ENCODE data around the gene SERPINA1. TPM values are rescaled to one million over a fixed set of nuclear protein-coding genes. Genes with fewer than 3 reads are reported as not detected.
A peak's percentile ranks its signal among the peaks of the same experiment; 100 is the strongest.

Gene SERPINA1
- total RNA-seq, 1 donor from 2014 or later, result 1,017 TPM

DNA sequence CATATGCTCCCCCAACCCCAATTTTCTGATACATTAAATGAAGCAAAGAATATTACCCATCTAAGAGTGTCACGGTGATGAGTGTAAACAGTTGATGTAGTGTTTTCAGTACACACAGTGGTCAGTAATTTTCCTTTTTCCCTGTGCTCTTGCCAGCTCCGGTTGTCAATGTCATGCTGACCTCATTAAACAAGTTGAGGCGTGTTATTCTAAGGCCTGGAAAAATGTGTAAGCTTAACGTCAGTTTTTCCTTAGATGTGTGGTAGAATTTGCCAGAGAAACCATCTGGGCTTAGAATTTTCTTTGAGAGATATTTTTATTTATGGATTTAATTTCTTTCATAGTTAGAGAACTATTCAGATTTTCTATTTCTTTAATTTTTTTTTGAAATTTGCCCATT, 53.5 kb downstream of the SERPINA1 start:
- intact Hi-C loops (cut with DNase I), result no loop called here
- TF ChIP-seq, protein P1, sequence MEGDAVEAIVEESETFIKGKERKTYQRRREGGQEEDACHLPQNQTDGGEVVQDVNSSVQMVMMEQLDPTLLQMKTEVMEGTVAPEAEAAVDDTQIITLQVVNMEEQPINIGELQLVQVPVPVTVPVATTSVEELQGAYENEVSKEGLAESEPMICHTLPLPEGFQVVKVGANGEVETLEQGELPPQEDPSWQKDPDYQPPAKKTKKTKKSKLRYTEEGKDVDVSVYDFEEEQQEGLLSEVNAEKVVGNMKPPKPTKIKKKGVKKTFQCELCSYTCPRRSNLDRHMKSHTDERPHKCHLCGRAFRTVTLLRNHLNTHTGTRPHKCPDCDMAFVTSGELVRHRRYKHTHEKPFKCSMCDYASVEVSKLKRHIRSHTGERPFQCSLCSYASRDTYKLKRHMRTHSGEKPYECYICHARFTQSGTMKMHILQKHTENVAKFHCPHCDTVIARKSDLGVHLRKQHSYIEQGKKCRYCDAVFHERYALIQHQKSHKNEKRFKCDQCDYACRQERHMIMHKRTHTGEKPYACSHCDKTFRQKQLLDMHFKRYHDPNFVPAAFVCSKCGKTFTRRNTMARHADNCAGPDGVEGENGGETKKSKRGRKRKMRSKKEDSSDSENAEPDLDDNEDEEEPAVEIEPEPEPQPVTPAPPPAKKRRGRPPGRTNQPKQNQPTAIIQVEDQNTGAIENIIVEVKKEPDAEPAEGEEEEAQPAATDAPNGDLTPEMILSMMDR (IDR thresholded peaks at IDR 0.05), result no peak
- no peaks in the 10 kb centered on the region for H3K36me3 ChIP-seq
- no peaks in the 10 kb centered on the region for H3K27me3 ChIP-seq
- DNase-seq (no peak), ATAC-seq (no peak)
- H3K4me1 ChIP-seq, result no peaks in the 10 kb centered on the region
- H3K4me3 ChIP-seq, result no peak overlapping the region
- no peaks in the 10 kb centered on the region for H3K9me3 ChIP-seq
- no peak overlapping the region for H3K27ac ChIP-seq

DNA sequence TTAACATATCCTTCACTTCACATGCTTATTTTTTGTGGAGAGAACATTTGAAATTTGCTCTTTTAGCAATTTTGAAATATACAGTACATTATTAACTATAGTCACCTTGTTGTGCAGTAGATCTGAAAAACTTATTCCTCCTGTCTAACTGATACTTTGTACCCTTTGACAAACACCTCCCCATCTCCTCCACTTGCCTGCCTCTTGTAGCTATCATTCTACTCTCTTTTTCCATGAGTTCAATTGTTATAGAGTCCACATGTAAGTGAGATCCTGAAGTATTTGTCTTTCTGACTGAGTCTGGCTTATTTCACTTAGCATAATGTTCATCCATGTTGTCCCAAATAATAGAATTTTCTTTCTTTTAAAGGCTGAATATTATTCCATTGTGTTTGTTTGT, 55.8 kb downstream of the SERPINA1 start:
- H3K36me3 ChIP-seq, result no peaks in the 10 kb centered on the region
- ATAC-seq (no peak), DNase-seq (no peak)
- H3K4me1 ChIP-seq, result no peaks in the 10 kb centered on the region
- no peaks in the 10 kb centered on the region for H3K27me3 ChIP-seq
- H3K4me3 ChIP-seq, result no peak overlapping the region
- no peaks in the 10 kb centered on the region for H3K9me3 ChIP-seq
- intact Hi-C loops (cut with DNase I), result no loop called here
- no peak overlapping the region for H3K27ac ChIP-seq
- TF ChIP-seq, protein P1 (IDR thresholded peaks at IDR 0.05), result no peak

DNA sequence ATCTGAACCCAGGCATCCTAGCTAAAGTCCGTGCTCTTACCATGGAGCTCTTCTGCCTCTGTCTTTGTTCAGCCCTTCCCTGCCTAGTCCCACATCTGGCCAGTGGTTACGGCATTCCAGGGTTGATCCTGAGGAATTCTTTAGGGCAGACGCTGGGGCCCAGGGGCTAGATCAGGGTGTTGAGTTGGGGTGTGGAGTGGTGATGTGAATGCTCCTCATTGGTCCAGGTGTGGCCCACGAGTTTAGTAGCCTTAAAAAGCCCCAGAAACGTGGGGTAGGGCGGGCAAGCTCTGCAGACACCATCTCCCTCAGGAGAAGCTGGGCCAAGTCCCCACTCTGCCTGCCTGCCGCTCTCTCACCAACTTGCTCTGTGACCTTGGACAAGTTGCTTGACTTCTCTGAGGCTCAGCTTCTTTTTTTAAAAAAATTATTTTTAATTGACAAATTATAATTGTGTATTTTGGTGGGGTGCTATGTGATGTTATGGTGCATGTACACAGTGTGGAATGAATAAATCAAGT, 56.3 kb downstream of the SERPINA1 start:
- DNase-seq (no peak), ATAC-seq (no peak)

GRCh38 chr14:94331462-94331861, 56.9 kb downstream of the SERPINA1 start:
- intact Hi-C loops (cut with DNase I), result no loop called here
- H3K4me1 ChIP-seq, result no peaks in the 10 kb centered on the region

More for the DNA sequence above, 56.3 kb downstream of the SERPINA1 start:
- Histone ChIP-seq H3K4me1 (no peaks in the 10 kb centered on the region), H3K9me3 (no peaks in the 10 kb centered on the region), H3K36me3 (no peaks in the 10 kb centered on the region), H3K4me3 (no peak overlapping the region), H3K27ac (no peak overlapping the region), H3K27me3 (no peaks in the 10 kb centered on the region)
- TF ChIP-seq, protein P1 (IDR thresholded peaks at IDR 0.05), result no peak
- intact Hi-C loops (cut with DNase I), result no loop called here

DNA sequence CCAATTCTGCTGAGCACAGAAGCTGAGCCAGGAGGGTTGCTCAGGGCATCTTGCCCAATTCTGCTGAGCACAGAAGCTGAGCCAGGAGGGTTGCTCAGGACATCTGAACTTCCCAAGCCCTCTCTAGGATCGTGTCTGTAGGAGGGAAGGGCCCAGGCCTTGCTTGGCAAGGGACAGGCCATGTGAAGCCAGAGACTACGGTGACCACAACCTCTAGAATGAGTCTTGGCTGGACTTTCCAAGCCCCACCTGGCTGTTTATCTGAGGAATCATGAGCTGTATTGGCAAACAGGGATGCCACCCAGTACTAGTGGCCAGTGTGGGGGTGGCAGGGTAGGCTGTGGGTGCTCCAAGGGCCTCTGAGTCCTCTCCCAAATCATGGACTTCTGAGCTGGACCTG, 57.5 kb downstream of the SERPINA1 start:
- DNase-seq (no peak), ATAC-seq (peak; percentile 36)
- TF ChIP-seq, protein P1 (IDR thresholded peaks at IDR 0.05), result no peak
- Histone ChIP-seq H3K27ac (no peak overlapping the region), H3K9me3 (no peaks in the 10 kb centered on the region), H3K4me3 (no peak overlapping the region), H3K36me3 (no peaks in the 10 kb centered on the region), H3K4me1 (no peaks in the 10 kb centered on the region), H3K27me3 (no peaks in the 10 kb centered on the region)
- intact Hi-C loops (cut with DNase I), result no loop called here

More at GRCh38 chr14:94331462-94331861, 56.9 kb downstream of the SERPINA1 start:
- Histone ChIP-seq H3K9me3 (no peaks in the 10 kb centered on the region), H3K36me3 (no peaks in the 10 kb centered on the region), H3K27me3 (no peaks in the 10 kb centered on the region), H3K27ac (no peak overlapping the region), H3K4me3 (no peak overlapping the region)
- no peak for DNase-seq
- ATAC-seq, result no peak
- TF ChIP-seq, protein P1 (IDR thresholded peaks at IDR 0.05), result no peak

DNA sequence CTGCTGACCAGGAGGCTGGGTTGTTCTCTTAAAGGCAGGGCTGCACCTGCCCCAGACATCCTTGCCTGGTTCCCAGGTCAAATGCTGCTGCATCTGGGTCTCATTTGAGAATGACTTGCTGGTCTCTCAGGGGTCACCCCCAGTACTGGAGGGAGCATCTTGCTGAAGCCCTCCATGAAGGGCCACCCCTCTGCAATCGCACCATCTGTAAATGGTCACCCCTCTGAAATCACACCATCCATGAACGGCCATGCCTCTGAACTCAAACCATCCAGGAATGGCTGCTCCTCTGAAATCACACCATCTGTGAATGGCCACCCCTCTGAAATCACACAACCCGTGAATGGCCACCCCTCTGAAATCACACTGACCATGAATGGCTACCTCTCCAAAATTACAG, 58.0 kb downstream of the SERPINA1 start:
- no peaks in the 10 kb centered on the region for H3K9me3 ChIP-seq
- DNase-seq, result no peak
- no peak overlapping the region for H3K27ac ChIP-seq
- H3K4me1 ChIP-seq, result no peaks in the 10 kb centered on the region
- ATAC-seq, result no peak
- H3K27me3 ChIP-seq, result no peaks in the 10 kb centered on the region
- H3K4me3 ChIP-seq, result no peak overlapping the region
- intact Hi-C loops (cut with DNase I), result no loop called here
- TF ChIP-seq, protein P1 (IDR thresholded peaks at IDR 0.05), result no peak
- H3K36me3 ChIP-seq, result no peaks in the 10 kb centered on the region

Data from upper lobe of right lung (tissue), 1 donor.